ENCODE results near the gene PRR3. TPM values are rescaled to one million over a fixed set of nuclear protein-coding genes. Genes with fewer than 3 reads are reported as not detected.

PRR3 gene, protein sequence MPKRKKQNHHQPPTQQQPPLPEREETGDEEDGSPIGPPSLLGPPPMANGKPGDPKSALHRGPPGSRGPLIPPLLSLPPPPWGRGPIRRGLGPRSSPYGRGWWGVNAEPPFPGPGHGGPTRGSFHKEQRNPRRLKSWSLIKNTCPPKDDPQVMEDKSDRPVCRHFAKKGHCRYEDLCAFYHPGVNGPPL
- 49.9 and 53.0 TPM in 2 replicates for total RNA-seq (2021)
- Bru-seq, nascent RNA = percentile 96 among the genes with signal in this experiment
- percentile 95 among the genes with signal in this experiment for BruChase-seq, experiment 1, labeled RNA remaining after a 2-hour chase
- percentile 95 among the genes with signal in this experiment for BruChase-seq, experiment 2, labeled RNA remaining after a 6-hour chase
- long read RNA-seq, transcript PRR3-201 (3 exons, 1,797 nt) = major isoform, 16 of 38 reads
- long read RNA-seq, transcript PRR3-202 (4 exons, 2,254 nt) = minor isoform, 6 of 38 reads
- long read RNA-seq, transcript PRR3-203 (2 exons, 3,429 nt) = minor isoform, 10 of 38 reads
- long read RNA-seq, partial matches to known transcripts = 1 of 38 reads
- long read RNA-seq, other reads (novel, unspliced or antisense) = 1 of 38 reads

DNA sequence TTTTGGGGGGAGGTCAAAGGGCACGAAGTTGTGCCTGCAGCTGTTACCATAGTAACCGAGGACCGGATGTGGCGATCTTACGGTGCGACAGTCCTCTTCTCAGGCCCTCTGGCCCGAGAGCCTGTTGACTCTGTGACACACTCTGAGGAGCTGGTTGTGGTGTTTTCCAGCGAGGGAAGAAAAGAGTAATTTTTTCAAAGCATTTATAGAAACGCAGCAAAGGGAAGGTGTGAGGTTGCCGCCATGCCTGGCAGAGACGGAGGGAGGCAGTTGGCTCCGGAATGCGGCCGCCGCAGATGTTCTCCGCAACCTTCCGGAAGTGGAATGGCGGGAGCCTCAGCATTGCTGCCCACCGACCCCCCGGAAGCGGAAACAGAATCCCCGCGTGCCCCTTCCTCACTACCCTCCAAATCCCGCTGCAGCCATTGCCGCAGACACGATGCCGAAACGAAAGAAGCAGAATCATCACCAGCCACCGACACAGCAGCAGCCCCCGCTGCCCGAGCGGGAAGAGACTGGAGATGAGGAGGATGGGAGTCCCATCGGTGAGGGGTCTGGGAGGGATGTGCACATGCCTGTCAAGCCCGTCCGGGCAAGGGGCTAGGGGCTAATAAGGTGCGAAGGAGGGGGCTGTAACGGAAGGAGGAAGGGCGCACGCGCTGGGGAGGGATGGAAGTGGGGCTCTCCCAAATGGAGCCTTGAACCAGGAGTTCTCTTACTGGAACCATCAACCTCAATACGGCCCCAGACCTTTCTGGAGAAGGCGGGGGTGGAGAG lies at the start of gene PRR3:
PRR3 (plus strand) TSS at position 390 of the 777 bp plus-strand sequence; CDS start at position 440, 50 bp downstream.
- POLR2A ChIA-PET (ENCODE audit: low non-redundant PET) = interaction anchor here (0.6 kb wide), 1 partner anchor 41 kb away, joined by 11 read pairs; no protein-coding TSS in a partner anchor
- intact Hi-C loops (cut with micrococcal nuclease; ENCODE audit: unreplicated experiment) = loop anchor here (1.0 to 10.0 kb wide), 2 partner anchors 14 to 328 kb away; partner anchors contain the start of genes ABCF1 and DDR1
- DNase-seq (ENCODE audit: low spot score) = peak; percentile 95
- Histone ChIP-seq H3K4me1 (ENCODE audit: insufficient read depth, low read length, poor library complexity, severe bottlenecking) (peaks cover 16% of the 10 kb centered on the region), H3K27me3 (replicated peaks; ENCODE audit: insufficient read depth, low read depth, low read length, poor library complexity) (no peaks in the 10 kb centered on the region), H3K27ac (ENCODE audit: low read depth, low read length, poor library complexity, severe bottlenecking) (peak within 1 kb of the TSS; percentile 88), H3K9me3 (ENCODE audit: low read depth, low read length, poor library complexity, severe bottlenecking) (no peaks in the 10 kb centered on the region), H3K36me3 (ENCODE audit: insufficient read depth, low read length, poor library complexity, severe bottlenecking) (peaks cover 44% of the 10 kb centered on the region), H3K4me3 (ENCODE audit: low read depth, low read length, poor library complexity, severe bottlenecking) (peak within 1 kb of the TSS; percentile 61)
- BruUV-seq (replicated peaks) = no TSS peak
- CTCF ChIA-PET = no interaction called here
- TF ChIP-seq EZH2 (IDR thresholded peaks at IDR 0.05; ENCODE audit: borderline replicate concordance, low read depth, low read length, poor library complexity, severe bottlenecking) = no peak
- TF ChIP-seq, protein P1, sequence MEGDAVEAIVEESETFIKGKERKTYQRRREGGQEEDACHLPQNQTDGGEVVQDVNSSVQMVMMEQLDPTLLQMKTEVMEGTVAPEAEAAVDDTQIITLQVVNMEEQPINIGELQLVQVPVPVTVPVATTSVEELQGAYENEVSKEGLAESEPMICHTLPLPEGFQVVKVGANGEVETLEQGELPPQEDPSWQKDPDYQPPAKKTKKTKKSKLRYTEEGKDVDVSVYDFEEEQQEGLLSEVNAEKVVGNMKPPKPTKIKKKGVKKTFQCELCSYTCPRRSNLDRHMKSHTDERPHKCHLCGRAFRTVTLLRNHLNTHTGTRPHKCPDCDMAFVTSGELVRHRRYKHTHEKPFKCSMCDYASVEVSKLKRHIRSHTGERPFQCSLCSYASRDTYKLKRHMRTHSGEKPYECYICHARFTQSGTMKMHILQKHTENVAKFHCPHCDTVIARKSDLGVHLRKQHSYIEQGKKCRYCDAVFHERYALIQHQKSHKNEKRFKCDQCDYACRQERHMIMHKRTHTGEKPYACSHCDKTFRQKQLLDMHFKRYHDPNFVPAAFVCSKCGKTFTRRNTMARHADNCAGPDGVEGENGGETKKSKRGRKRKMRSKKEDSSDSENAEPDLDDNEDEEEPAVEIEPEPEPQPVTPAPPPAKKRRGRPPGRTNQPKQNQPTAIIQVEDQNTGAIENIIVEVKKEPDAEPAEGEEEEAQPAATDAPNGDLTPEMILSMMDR (conservative IDR thresholded peaks at IDR 0.05; ENCODE audit: low read depth, low read length) = no peak

DNA sequence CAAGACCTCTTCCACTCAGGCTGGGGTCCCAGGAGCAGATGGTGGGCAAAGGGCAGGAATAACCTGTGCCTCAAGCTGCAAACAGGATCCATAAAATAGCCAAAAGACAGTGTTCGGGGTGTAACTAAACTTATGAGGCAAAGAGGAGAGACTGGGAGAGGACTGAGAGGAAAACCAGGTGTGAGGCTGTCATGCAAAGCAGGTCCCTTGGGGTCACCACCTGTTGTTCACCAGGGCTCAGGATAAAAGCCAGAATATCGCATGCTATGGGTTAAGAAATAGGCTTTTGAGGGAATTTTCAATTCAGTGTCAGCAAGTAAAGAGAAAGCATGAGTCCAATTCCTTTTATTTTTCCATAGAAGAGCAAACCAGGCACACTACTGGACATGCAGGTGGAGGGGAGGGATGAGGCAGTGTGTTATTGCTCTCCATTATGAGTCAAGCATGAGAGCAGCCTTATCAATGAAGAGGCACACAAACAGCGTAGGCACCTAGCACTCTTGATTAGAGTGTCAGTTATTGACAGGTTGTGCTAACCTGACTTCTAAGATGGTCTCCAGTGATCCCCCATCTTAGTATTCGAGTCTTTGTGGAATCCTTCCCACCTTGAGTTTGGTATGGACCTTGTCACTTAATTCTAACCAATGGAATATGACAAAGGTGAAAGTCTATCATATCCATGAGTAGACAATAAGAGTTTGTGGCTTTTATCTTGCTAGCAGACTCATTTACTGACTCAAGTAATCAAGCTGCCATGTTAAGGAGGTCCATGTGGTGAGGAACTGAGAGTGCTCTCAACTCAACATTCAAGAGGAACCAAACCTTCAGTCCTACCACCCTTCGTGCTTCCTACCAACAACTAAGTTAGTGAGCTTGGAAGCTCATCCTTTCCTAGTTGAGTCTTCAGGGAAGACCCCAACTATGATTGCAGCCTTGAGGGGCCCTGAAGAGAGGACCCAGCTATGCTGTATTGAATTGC lies 49.0 kb upstream of the PRR3 start:
- no peaks in the 10 kb centered on the region for H3K9me3 ChIP-seq (ENCODE audit: low read depth, low read length, poor library complexity, severe bottlenecking)
- BruUV-seq (replicated peaks) = no TSS peak
- TF ChIP-seq, protein P1 (conservative IDR thresholded peaks at IDR 0.05; ENCODE audit: low read depth, low read length) = no peak
- no peak for TF ChIP-seq EZH2 (IDR thresholded peaks at IDR 0.05; ENCODE audit: borderline replicate concordance, low read depth, low read length, poor library complexity, severe bottlenecking)
- CTCF ChIA-PET = no interaction called here
- H3K4me1 ChIP-seq (ENCODE audit: insufficient read depth, low read length, poor library complexity, severe bottlenecking) = no peaks in the 10 kb centered on the region
- H3K4me3 ChIP-seq (ENCODE audit: low read depth, low read length, poor library complexity, severe bottlenecking) = no peak overlapping the region
- H3K27ac ChIP-seq (ENCODE audit: low read depth, low read length, poor library complexity, severe bottlenecking) = no peak overlapping the region
- no peaks in the 10 kb centered on the region for H3K27me3 ChIP-seq (replicated peaks; ENCODE audit: insufficient read depth, low read depth, low read length, poor library complexity)
- intact Hi-C loops (cut with micrococcal nuclease; ENCODE audit: unreplicated experiment) = no loop called here
- no peaks in the 10 kb centered on the region for H3K36me3 ChIP-seq (ENCODE audit: insufficient read depth, low read length, poor library complexity, severe bottlenecking)
- POLR2A ChIA-PET (ENCODE audit: low non-redundant PET) = no interaction called here
- no peak for DNase-seq (ENCODE audit: low spot score)
